ENCODE results near the gene CCSER2.

DNA sequence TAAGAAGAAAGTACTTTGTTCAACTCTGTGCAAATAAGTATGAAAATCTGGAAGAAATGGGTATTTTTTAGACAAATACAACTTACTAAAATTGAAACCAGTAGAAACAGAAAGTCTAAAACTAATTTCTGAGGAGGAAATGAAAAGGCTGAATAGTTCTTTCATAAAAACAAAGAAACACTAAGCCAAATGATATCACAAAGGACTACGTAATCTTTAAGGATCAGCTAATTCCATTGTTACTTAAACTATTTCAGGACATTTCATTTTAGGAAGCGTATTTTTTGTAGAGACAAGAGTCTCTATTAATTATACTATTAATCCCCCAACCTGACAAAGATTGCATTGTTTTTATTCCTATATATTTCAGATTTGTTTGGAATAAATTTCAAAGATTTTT is 11.2 kb upstream of the CCSER2 start:
- TF ChIP-seq SP1 (IDR thresholded peaks at IDR 0.05) = no peak
- no peak for TF ChIP-seq FOXK2 (IDR thresholded peaks at IDR 0.05)
- no peak for TF ChIP-seq BHLHE40 (IDR thresholded peaks at IDR 0.05; ENCODE audit: borderline replicate concordance)
- no peak for TF ChIP-seq ZNF384 (IDR thresholded peaks at IDR 0.05)
- TF ChIP-seq L3MBTL2 (conservative IDR thresholded peaks at IDR 0.05) = no peak
- no peak for TF ChIP-seq FOXA1 (IDR thresholded peaks at IDR 0.05)
- TF ChIP-seq LEF1 (IDR thresholded peaks at IDR 0.05; ENCODE audit: borderline replicate concordance) = no peak
- TF ChIP-seq, protein P1, sequence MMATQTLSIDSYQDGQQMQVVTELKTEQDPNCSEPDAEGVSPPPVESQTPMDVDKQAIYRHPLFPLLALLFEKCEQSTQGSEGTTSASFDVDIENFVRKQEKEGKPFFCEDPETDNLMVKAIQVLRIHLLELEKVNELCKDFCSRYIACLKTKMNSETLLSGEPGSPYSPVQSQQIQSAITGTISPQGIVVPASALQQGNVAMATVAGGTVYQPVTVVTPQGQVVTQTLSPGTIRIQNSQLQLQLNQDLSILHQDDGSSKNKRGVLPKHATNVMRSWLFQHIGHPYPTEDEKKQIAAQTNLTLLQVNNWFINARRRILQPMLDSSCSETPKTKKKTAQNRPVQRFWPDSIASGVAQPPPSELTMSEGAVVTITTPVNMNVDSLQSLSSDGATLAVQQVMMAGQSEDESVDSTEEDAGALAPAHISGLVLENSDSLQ (IDR thresholded peaks at IDR 0.05) = no peak
- TF ChIP-seq FOXM1 (IDR thresholded peaks at IDR 0.05; ENCODE audit: borderline replicate concordance) = no peak
- no peak for TF ChIP-seq NFRKB (IDR thresholded peaks at IDR 0.05)
- TF ChIP-seq TARDBP (IDR thresholded peaks at IDR 0.05) = no peak
